Trophoblast cell (in vitro differentiated cells and primary cell): ENCODE measurements around the gene FAP.

ENCODE experiments used
- DNase-seq, 2 donors: peaks; one replicate each; pipeline ENCODE4 v3.0.0-alpha.2; 2016
- H2AFZ ChIP-seq: 2 replicates; pipeline ENCODE4 v1.6.1; 2013; ENCODE audit warnings: low read length, moderate library complexity, mild to moderate bottlenecking; ENCODE audit not compliant: insufficient read depth, poor library complexity
- H2AK5ac ChIP-seq: 2 replicates; pipeline ENCODE4 v1.6.1; 2013; ENCODE audit warnings: mild to moderate bottlenecking, low read length
- H2BK120ac ChIP-seq: 2 replicates; pipeline ENCODE4 v1.6.1; 2013; ENCODE audit warnings: low read length, mild to moderate bottlenecking, moderate library complexity; ENCODE audit not compliant: insufficient read depth, poor library complexity
- H2BK12ac ChIP-seq: 2 replicates; pipeline ENCODE4 v1.6.1; 2013; ENCODE audit warnings: mild to moderate bottlenecking, low read length, moderate library complexity
- H2BK5ac ChIP-seq: 2 replicates; pipeline ENCODE4 v1.6.1; 2013; ENCODE audit warnings: low read length, low read depth, moderate library complexity, mild to moderate bottlenecking; ENCODE audit not compliant: poor library complexity
- H3K14ac ChIP-seq: 2 replicates; pipeline ENCODE4 v1.6.1; 2013; ENCODE audit warnings: mild to moderate bottlenecking, low read length
- H3K18ac ChIP-seq: 2 replicates; pipeline ENCODE4 v1.6.1; 2013; ENCODE audit warnings: mild to moderate bottlenecking, low read length
- H3K23ac ChIP-seq: 2 replicates; pipeline ENCODE4 v1.6.1; 2013; ENCODE audit warnings: low read length
- H3K27ac ChIP-seq: 2 replicates; pipeline ENCODE4 v1.5.1; 2013; ENCODE audit warnings: low read depth, mild to moderate bottlenecking, inconsistent platforms, low read length, moderate library complexity
- H3K27me3 ChIP-seq: 2 replicates; pipeline ENCODE4 v1.6.1; 2013; ENCODE audit warnings: inconsistent platforms, mild to moderate bottlenecking, low read length, moderate library complexity; ENCODE audit not compliant: insufficient read depth
- H3K36me3 ChIP-seq, 2 experiments: 1 replicate in 1 of 2; 2 replicates in 1 of 2; pipeline ENCODE4 v1.6.1; 2013; ENCODE audit warnings: low read length in 2 of 2, mild to moderate bottlenecking in 2 of 2, moderate library complexity in 1 of 2; ENCODE audit not compliant: insufficient read depth in 2 of 2, control insufficient read depth in 1 of 2
- H3K4ac ChIP-seq: 2 replicates; pipeline ENCODE4 v1.6.1; 2013; ENCODE audit warnings: low read depth, mild to moderate bottlenecking, low read length, moderate library complexity
- H3K4me1 ChIP-seq, 2 experiments: 1 replicate in 1 of 2; 2 replicates in 1 of 2; pipeline ENCODE4 v1.6.1; 2013; ENCODE audit warnings: low read length in 2 of 2, mild to moderate bottlenecking in 2 of 2, moderate library complexity in 1 of 2; ENCODE audit not compliant: insufficient read depth in 2 of 2, control insufficient read depth in 1 of 2
- H3K4me2 ChIP-seq: 2 replicates; pipeline ENCODE4 v1.6.1; 2013; ENCODE audit warnings: inconsistent platforms, mild to moderate bottlenecking, low read length, moderate library complexity
- H3K4me3 ChIP-seq: 2 replicates; pipeline ENCODE4 v1.5.1; 2013; ENCODE audit warnings: mild to moderate bottlenecking, low read depth, low read length, inconsistent platforms
- H3K79me1 ChIP-seq: one replicate; pipeline ENCODE4 v1.6.1; 2013; ENCODE audit warnings: low read length
- H3K79me2 ChIP-seq: 2 replicates; pipeline ENCODE4 v1.6.1; 2013; ENCODE audit warnings: low read length, mild to moderate bottlenecking; ENCODE audit not compliant: control insufficient read depth, insufficient read depth, poor library complexity
- H3K9ac ChIP-seq: 2 replicates; pipeline ENCODE4 v1.6.1; 2013; ENCODE audit warnings: mild to moderate bottlenecking, low read length
- H3K9me3 ChIP-seq: 2 replicates; pipeline ENCODE4 v1.6.1; 2013; ENCODE audit warnings: low read depth, mild to moderate bottlenecking, control low read depth, inconsistent platforms, low read length; ENCODE audit not compliant: insufficient read depth
- H4K12ac ChIP-seq: 2 replicates; pipeline ENCODE4 v1.6.1; 2013; ENCODE audit warnings: low read depth, mild to moderate bottlenecking, low read length, moderate library complexity
- H4K8ac ChIP-seq: 2 replicates; pipeline ENCODE4 v1.6.1; 2013; ENCODE audit warnings: low read depth, mild to moderate bottlenecking, low read length, moderate library complexity
- H4K91ac ChIP-seq: one replicate; pipeline ENCODE4 v1.6.1; 2013; ENCODE audit warnings: low read depth, mild to moderate bottlenecking, low read length, moderate library complexity
- WGBS: extraction: QIAGEN DNeasy Blood & Tissue Kit; methylation state at CpG from one replicate; pipeline ENCODE4 v1.1.7; 2013; ENCODE audit warnings: missing lambda C conversion rate; ENCODE audit not compliant: insufficient read length, insufficient coverage; ENCODE audit errors: extremely low coverage; 5-methylcytosine and 5-hydroxymethylcytosine counted together

FAP gene

DNA sequence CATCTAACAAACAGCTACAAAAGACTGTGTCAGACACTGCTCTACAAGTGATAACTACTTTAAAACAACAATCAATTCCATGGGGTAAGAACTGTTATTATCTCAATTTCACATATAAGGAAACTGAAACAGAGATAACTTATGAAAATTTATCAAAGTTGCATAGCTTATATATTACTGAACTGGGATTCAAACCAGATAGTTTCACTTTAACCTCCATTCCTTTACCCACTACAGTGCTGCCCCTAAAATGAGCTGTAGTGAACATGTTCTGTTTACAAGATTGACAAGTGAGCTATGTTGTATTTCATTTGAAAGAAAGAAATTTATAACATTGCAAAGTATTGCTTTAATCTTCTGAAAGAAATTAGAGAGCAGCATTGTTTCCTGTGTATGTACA lies 77.1 kb downstream of the FAP start:
- Histone ChIP-seq H3K18ac (no peak overlapping the region), H3K9me3 (no peaks in the 10 kb centered on the region), H3K4me1 (no peaks in the 10 kb centered on the region), H2AFZ (no peak overlapping the region), H4K12ac (no peak overlapping the region), H3K79me2 (no peaks in the 10 kb centered on the region), H3K23ac (no peak overlapping the region), H3K79me1 (no peaks in the 10 kb centered on the region), H3K9ac (no peak overlapping the region), H3K36me3 (no peaks in the 10 kb centered on the region), H4K8ac (no peak overlapping the region), H3K27ac (no peak overlapping the region), H2BK120ac (no peak overlapping the region), H2AK5ac (no peak overlapping the region), H3K14ac (no peak overlapping the region), H3K27me3 (no peaks in the 10 kb centered on the region), H4K91ac (no peak overlapping the region), H3K4me2 (no peak overlapping the region), H2BK5ac (no peak overlapping the region), H3K4me3 (no peak overlapping the region), H3K4ac (no peak overlapping the region), H2BK12ac (no peak overlapping the region)
- DNase-seq, result no peak

DNA sequence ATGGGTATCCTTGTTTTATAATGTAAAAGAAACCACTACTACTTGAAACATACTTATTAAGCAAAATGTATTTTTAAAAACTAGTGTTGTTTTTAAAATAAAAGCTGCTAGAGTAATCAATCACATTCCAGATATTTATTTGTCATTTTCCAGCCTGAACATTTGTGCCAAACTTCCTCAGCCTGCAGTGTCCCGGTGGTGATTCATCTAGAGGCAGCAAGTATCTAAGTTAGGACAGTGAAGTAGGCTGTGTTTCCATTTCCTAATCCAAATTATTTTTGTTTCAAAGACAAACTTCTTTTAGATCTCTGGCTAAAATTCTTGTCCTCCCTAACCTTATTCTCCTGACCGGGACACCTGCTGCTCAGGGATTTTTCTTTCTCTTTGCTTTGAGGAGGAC lies 78.4 kb downstream of the FAP start:
- Histone ChIP-seq H3K18ac (no peak overlapping the region), H3K27me3 (no peaks in the 10 kb centered on the region), H3K14ac (no peak overlapping the region), H3K79me2 (no peaks in the 10 kb centered on the region), H3K4me2 (no peak overlapping the region), H4K91ac (no peak overlapping the region), H2BK120ac (no peak overlapping the region), H3K4ac (no peak overlapping the region), H3K36me3 (no peaks in the 10 kb centered on the region), H4K8ac (no peak overlapping the region), H2AK5ac (no peak overlapping the region), H3K9ac (no peak overlapping the region), H2AFZ (no peak overlapping the region), H3K9me3 (no peaks in the 10 kb centered on the region), H2BK5ac (no peak overlapping the region), H3K79me1 (no peaks in the 10 kb centered on the region), H3K23ac (no peak overlapping the region), H4K12ac (no peak overlapping the region), H3K4me1 (no peaks in the 10 kb centered on the region), H3K27ac (no peak overlapping the region), H2BK12ac (no peak overlapping the region), H3K4me3 (no peak overlapping the region)
- no peak for DNase-seq
- WGBS, result no CpG with 5 or more reads among the region's 2 CpGs

DNA sequence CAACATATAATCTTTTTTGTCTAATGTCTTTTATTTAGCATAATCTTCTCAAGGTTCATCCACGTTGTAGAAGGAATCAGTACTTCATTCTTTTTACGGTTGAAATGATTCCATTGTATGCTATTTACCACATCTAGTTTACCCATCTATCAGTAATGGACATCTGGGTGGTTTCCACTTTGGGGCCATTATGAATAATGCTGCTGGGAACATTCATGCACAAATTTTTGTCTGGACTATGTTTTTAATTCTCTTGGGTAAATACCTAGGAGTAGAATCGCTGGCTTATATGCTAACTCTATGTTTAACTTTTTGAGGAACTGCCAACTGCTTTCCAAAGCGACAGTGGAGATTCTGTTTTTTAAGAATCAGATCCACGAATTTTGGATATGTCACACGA lies 83.8 kb downstream of the FAP start:
- Histone ChIP-seq H3K79me1 (no peaks in the 10 kb centered on the region), H2BK5ac (no peak overlapping the region), H3K4ac (no peak overlapping the region), H3K4me1 (peaks cover 2 to 3% of the 10 kb centered on the region in 2 experiments), H3K36me3 (no peaks in the 10 kb centered on the region), H2BK12ac (no peak overlapping the region), H3K27ac (no peak overlapping the region), H3K14ac (no peak overlapping the region), H2BK120ac (no peak overlapping the region), H3K9ac (no peak overlapping the region), H3K9me3 (no peaks in the 10 kb centered on the region), H3K4me3 (no peak overlapping the region), H2AK5ac (no peak overlapping the region), H3K4me2 (no peak overlapping the region), H3K79me2 (no peaks in the 10 kb centered on the region), H4K91ac (no peak overlapping the region), H4K12ac (no peak overlapping the region), H4K8ac (no peak overlapping the region), H3K27me3 (no peaks in the 10 kb centered on the region), H3K23ac (no peak overlapping the region), H2AFZ (no peak overlapping the region), H3K18ac (no peak overlapping the region)
- WGBS, result no CpG with 5 or more reads among the region's 6 CpGs
- no peak for DNase-seq

DNA sequence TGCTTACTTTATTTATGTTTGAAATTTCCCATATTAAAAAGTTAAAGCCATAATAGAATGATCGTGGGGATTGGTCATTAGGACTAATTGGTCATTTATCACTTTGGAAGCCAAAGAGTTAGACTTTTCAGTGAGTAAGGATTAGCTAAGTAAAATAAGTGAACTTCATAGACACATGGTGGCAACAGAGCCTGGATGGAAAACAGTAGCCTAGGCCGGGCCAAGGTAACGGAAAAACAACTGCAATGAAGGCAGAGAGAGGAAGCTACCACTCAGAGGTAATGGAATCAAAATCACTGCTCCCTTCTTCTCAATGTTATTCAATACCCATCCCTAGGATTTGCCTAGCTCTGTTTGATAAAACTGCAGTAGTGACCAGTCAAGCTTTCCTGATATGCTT lies 87.1 kb downstream of the FAP start:
- no peak overlapping the region for H4K8ac ChIP-seq
- no peak overlapping the region for H3K18ac ChIP-seq
- H3K23ac ChIP-seq, result no peak overlapping the region
- no peak overlapping the region for H2BK5ac ChIP-seq
- no peaks in the 10 kb centered on the region for H3K36me3 ChIP-seq
- no peak overlapping the region for H3K14ac ChIP-seq
- H3K4ac ChIP-seq, result no peak overlapping the region
- no peak overlapping the region for H2BK12ac ChIP-seq
- no peak overlapping the region for H3K9ac ChIP-seq
- H3K4me3 ChIP-seq, result no peak overlapping the region
- no peak overlapping the region for H2AFZ ChIP-seq
- no peaks in the 10 kb centered on the region for H3K79me2 ChIP-seq
- DNase-seq, result no peak
- no peak overlapping the region for H3K27ac ChIP-seq
- no peak overlapping the region for H3K4me2 ChIP-seq
- no peaks in the 10 kb centered on the region for H3K79me1 ChIP-seq
- H4K12ac ChIP-seq, result no peak overlapping the region
- H3K9me3 ChIP-seq, result no peaks in the 10 kb centered on the region
- H2BK120ac ChIP-seq, result no peak overlapping the region
- peak overlapping the region; percentile 62 for H4K91ac ChIP-seq
- peaks cover 2 to 3% of the 10 kb centered on the region in 2 experiments for H3K4me1 ChIP-seq
- no CpG with 5 or more reads among the region's 3 CpGs for WGBS
- H3K27me3 ChIP-seq, result no peaks in the 10 kb centered on the region
- H2AK5ac ChIP-seq, result no peak overlapping the region
